ENCODE measurements around the gene ECD. TPM values are rescaled to one million over a fixed set of nuclear protein-coding genes. Genes with fewer than 3 reads are reported as not detected.
A peak's percentile ranks its signal among the peaks of the same experiment; 100 is the strongest.

ECD gene
- total RNA-seq, 1 donor from 2014 or later, result 31.3 TPM

- DNase-seq (ENCODE audit: low read depth), result peak; percentile 73
These were observed 68.7 kb downstream of the ECD start for GRCh38 chr10:73099141-73099540.

GRCh38 chr10:73097305-73097670 lies 70.5 kb downstream of the ECD start:
- DNase-seq (ENCODE audit: low read depth), result no peak

- DNase-seq (ENCODE audit: low read depth), result peak; percentile 99
These were observed 71.1 kb downstream of the ECD start, which contains the start of gene P4HA1 for GRCh38 chr10:73096449-73097304. Gene P4HA1 (minus strand): TSS chr10:73096866. CDS start chr10:73074883, 21,983 bp downstream.

- peak; percentile 79 for DNase-seq (ENCODE audit: low read depth)
These were observed 71.8 kb downstream of the ECD start for GRCh38 chr10:73096041-73096448.

- DNase-seq (ENCODE audit: low read depth), result peak; percentile 77
These were observed 72.3 kb downstream of the ECD start for GRCh38 chr10:73095481-73096021.

GRCh38 chr10:73094986-73095480 lies 72.8 kb downstream of the ECD start:
- DNase-seq (ENCODE audit: low read depth), result no peak

DNA sequence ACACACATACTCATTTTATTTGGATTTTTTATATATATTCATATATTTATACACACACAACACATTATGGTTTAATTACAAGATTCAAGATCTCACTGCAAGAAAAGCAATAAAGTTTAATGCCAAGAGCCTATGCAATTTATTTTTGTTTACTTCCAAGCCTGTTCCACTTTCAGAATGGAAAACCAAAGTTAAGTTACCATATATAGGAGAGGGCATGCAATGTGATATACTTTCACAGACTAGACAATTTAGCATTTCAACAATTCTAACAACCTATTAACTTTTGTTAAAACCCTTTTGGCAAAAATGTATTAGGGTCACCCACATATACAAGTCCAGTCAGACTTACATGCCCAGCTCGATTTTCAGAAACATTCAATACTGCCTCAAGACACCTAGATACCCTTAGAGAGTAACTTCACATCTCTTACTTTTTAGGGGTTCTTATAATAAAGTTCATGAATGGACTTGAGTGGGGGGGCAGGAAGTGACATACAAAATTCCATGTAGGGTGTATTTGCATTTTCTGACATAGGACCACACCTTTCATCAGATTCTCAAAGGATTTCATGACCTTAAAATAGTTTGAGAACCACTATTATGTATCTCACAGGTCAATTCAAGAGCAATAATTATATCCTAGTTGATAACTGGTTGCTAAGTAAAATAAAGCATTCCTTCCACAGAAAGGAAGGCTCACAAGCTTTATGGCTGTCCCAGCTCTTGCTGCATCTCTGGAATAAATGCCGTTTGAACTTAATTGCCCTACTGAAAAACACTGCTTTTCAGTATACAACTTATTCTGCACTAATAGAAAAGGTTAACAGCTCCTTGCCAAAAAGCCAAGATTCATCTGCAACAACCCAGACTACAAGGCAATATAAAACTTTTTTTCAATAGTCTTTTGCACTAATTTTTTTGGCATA lies 73.6 kb downstream of the ECD start:
- DNase-seq (ENCODE audit: low read depth), result no peak

GRCh38 chr10:73092830-73093229 lies 75.0 kb downstream of the ECD start:
- no peak for DNase-seq (ENCODE audit: low read depth)

DNA sequence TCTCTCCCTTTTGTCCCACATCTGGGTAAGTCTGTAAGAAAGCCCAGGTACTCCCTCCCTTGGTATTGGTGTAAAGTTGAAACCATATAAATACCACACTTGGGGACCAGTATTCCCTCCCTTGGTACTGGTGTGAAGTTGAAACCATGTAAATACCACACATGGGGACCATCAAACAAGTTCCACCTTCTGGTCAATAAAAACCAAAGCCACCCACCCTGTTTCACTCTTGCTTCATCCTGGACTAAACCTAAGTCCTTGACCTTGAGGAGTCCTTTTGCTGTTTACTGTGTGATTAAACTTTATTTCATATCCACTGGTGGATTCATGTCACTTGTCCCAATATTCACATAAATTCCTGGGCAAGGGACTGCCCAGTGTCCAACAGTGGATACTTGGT lies 79.5 kb downstream of the ECD start:
- DNase-seq (ENCODE audit: low read depth), result no peak

- no peak for DNase-seq (ENCODE audit: low read depth)
These were observed 81.0 kb downstream of the ECD start for GRCh38 chr10:73086816-73087215.

GRCh38 chr10:73084209-73084608 lies 83.6 kb downstream of the ECD start:
- DNase-seq (ENCODE audit: low read depth), result no peak

Other genes with a start within 250 kb of the ECD start
- gene PLA2G12B, start 213.2 kb downstream of the ECD start, total RNA-seq, result not detected in 2 replicates
- gene P4HA1, start 71.1 kb downstream of the ECD start, total RNA-seq, result 134 and 179 TPM in 2 replicates
- 2.6 and 4.6 TPM in 2 replicates for gene NUDT13, start 57.6 kb downstream of the ECD start, total RNA-seq
- 15.9 and 16.5 TPM in 2 replicates for gene FAM149B1, start 111 bp upstream of the ECD start, total RNA-seq
- gene DNAJC9, start 79.2 kb upstream of the ECD start, total RNA-seq, result 20.8 and 25.5 TPM in 2 replicates
- 88.7 and 89.9 TPM in 2 replicates for gene MRPS16, start 84.6 kb upstream of the ECD start, total RNA-seq
- 1.0 and 1.8 TPM in 2 replicates for gene CFAP70, start 190.9 kb upstream of the ECD start, total RNA-seq
- 112 and 133 TPM in 2 replicates for gene ANXA7, start 246.1 kb upstream of the ECD start, total RNA-seq